IPS-18c (cell line): Measurements from ENCODE around the gene PECR.
"Not testable (repeated sequence)": the region's sequence is repeated elsewhere in the genome, so short reads cannot be mapped to it uniquely, and the experiment has no call there.

Experiments
- H3K4me3 ChIP-seq: 2 replicates; pipeline ENCODE4 v1.7.0; 2013; ENCODE audit warnings: low read depth, mild to moderate bottlenecking, low read length, moderate library complexity; ENCODE audit not compliant: insufficient read depth
- H3K9me3 ChIP-seq: one replicate; pipeline ENCODE4 v1.6.1; 2013; ENCODE audit warnings: mild to moderate bottlenecking, low read length, moderate library complexity; ENCODE audit not compliant: control insufficient read depth, insufficient read depth

Gene PECR

GRCh38 chr2:216081012-216081411, 597 bp downstream of the PECR start:
- Histone ChIP-seq H3K4me3 (peak overlapping the region; percentile 89), H3K9me3 (no peaks in the 10 kb centered on the region)

GRCh38 chr2:216080048-216080447, 1.6 kb downstream of the PECR start:
- not testable (repeated sequence) for H3K4me3 ChIP-seq

DNA sequence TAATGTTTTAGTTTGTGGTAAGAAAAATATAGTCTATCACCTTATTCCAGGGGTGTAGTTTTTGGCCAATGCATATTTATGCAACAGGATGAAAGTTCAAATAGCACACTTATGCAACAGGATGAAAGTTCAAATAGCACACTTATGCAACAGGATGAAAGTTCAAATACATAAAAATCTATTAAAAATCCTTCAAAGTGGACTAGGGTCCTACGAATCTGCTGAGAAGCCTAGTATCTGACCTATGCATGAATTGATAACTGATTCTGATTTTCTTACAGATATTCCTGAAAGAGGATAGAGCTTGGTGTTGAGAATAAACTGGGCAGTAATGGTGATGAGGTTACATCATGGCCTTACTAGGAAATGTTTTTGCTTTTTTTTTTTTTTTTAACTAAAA, 2.8 kb downstream of the PECR start:
- no peaks in the 10 kb centered on the region for H3K9me3 ChIP-seq
- no peak overlapping the region for H3K4me3 ChIP-seq

More at GRCh38 chr2:216080048-216080447, 1.6 kb downstream of the PECR start:
- not testable (repeated sequence) for H3K9me3 ChIP-seq

DNA sequence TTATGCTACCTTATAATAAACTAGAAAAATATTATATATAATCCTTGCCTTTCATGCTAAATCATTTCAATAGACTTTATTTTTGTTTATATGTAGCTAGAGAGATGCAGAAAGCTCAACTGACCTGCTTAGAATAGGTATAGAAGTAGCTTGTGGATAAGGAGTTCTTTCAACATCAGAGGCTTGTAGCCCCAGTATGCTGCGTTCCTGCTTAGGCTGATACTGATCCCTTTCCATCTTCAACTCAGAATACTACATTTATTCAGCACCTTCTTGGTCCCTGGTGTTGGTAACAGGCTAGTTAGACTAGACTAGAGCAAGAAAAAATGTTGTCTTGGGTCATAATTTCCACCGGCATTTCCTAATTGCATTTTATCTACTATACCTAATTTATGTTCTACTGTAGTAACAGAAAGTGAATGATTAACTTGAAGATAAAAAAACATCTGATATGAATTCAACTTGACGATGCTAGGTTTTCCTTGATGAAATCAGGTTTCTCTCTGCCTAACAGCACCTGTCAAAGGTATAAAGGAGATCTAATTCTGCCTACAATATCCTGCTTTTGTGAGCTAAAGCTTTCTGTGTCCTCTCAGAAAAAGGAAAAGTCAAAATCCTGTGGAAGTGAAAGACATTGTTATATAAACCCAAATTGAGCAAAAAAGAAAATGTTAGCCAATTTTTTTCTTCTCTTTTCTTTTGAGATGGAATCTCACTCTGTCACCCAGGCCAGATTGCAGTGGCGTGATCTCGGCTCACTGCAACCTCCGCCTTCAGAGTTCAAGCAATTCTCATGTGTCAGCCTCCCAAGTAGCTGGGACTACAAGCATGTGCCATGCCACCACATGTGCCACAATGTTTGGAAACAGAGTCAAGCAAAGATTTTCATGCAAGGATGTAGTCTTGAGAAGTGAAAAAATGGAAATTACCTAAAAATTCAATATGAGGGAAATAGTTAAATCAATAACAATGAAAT, 5.8 kb downstream of the PECR start:
- no peak overlapping the region for H3K4me3 ChIP-seq

GRCh38 chr2:216074794-216075193, 6.8 kb downstream of the PECR start:
- Histone ChIP-seq H3K4me3 (no peak overlapping the region), H3K9me3 (no peaks in the 10 kb centered on the region)

More for the DNA sequence above, 5.8 kb downstream of the PECR start:
- no peaks in the 10 kb centered on the region for H3K9me3 ChIP-seq

DNA sequence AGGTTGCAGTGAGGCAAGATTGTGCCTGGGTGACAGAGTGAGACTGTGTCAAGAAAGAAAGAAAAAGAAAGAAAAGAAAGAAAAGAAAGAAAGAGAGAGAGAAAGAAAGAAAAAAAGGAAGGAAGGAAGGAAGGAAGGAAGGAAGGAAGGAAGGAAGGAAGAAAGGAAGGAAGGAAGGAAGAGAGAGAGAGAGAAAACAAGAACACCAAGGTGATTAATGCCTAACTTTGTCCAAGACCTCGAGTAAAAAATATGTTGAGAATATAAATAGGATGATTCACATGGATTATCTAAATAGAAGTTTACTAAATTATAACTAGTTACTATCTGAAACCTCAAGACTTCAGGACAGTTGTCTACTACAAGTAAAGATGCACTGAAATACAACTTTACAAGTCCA, 7.2 kb downstream of the PECR start:
- H3K4me3 ChIP-seq, result no peak overlapping the region
- H3K9me3 ChIP-seq, result no peaks in the 10 kb centered on the region

DNA sequence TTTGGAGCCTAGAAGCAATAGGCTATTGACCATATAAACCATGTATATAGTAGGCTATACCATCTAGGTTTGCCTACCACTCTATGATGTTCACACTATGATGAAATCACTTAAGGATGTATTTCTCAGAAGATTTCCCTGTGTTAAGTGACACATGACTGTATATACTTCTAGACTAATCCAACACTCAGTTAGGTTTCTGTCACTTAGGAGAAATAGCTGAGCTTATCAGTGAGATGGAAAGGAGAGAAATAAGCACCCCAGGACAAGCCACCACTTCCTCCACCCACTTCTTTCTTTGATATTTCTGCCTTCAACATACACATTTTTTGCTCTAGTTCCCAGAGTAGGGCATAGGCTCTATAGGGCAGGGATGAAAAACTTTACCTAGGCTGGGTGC, 7.8 kb downstream of the PECR start:
- Histone ChIP-seq H3K9me3 (no peaks in the 10 kb centered on the region), H3K4me3 (no peak overlapping the region)

GRCh38 chr2:216072473-216072872, 9.1 kb downstream of the PECR start:
- no peak overlapping the region for H3K4me3 ChIP-seq
- H3K9me3 ChIP-seq, result no peaks in the 10 kb centered on the region

DNA sequence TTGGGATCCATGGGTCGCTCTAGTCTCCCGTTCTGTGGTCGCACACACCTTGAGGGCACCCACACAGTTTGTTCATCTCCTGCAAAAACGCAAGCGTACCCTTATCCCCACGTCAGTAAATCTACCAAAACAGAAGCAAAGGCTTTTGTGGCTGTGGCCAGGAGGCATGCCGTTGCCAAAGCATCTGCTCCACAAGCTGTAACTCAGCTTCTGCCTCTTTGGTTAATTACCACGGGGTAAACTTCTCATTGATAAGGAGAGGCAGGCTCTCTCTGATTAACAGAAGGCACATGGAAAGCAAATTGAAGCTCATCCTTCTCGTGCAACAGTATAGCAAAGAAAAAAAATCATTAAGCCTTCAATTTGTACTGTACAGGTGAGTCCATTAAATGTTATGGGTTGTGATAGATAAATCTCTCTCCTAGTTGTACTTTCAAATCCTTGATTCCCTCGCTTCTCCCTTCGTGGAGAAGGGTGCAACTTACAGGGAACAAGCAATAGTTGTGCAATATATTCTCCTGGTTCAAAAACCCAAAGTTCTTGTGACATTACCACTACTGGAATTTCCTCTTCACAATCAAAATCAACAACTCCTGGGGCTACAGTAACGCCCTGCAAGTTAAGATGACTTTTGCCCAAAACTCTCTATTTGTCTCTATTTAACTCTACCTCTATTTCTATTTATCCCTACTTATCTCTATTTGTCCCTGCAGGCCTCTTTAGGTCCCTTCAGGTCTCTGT, 10.3 kb downstream of the PECR start:
- no peaks in the 10 kb centered on the region for H3K9me3 ChIP-seq
- no peak overlapping the region for H3K4me3 ChIP-seq

- Histone ChIP-seq H3K9me3 (no peaks in the 10 kb centered on the region), H3K4me3 (no peak overlapping the region)
These were observed 11.4 kb downstream of the PECR start for GRCh38 chr2:216070195-216070594.

DNA sequence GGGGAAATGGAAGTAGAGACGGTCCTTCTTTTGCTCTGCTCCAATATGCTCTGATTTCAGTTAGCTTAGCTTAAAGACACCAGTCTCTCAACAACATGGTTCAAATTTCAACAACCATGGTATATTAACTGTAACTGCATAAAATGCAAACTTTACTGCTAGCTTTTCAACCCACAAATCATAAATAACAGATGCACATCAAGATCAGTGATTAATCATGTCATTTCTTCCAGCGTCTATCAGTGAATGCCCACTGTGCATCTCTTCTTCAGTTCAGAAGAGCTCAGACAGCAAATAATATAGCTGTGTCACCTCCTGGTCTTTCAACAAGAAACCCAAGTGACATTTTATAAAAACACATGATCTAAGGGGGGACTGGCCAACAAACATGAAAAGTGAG, 12.6 kb downstream of the PECR start:
- Histone ChIP-seq H3K4me3 (no peak overlapping the region), H3K9me3 (no peaks in the 10 kb centered on the region)

- H3K4me3 ChIP-seq, result no peak overlapping the region
- H3K9me3 ChIP-seq, result no peaks in the 10 kb centered on the region
These were observed 15.4 kb downstream of the PECR start for GRCh38 chr2:216066230-216066629.

GRCh38 chr2:216064665-216065064, 16.9 kb downstream of the PECR start:
- no peak overlapping the region for H3K4me3 ChIP-seq
- no peaks in the 10 kb centered on the region for H3K9me3 ChIP-seq

DNA sequence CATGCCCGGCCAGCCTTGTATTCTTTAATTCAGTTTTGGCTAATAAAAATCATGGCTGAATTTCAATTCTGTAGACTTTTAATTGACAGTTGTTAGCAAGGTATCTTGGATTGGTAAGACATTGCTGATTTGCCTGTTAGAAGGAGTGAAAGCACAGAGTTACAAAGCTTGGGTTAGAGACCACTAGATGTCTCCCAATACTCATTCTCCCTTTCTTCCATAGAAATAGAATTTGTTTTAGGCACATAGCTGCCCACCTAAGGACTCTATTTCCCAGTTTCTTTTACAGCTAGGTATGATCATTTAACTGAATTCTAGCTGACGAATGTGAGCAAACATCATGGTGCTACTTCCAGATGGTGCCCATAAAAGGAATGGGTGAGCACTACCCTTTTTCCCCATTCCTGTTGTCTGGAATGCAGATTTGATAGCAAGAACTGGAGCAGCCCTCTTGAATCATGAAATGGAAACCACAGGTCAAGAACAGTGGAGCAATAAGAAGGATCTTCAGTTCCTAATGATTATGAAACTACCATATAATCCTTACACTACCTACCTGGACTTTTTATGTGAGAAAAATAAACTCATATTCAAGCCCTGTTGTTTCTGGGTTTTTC, 17.5 kb downstream of the PECR start:
- no peak overlapping the region for H3K4me3 ChIP-seq
- no peaks in the 10 kb centered on the region for H3K9me3 ChIP-seq

DNA sequence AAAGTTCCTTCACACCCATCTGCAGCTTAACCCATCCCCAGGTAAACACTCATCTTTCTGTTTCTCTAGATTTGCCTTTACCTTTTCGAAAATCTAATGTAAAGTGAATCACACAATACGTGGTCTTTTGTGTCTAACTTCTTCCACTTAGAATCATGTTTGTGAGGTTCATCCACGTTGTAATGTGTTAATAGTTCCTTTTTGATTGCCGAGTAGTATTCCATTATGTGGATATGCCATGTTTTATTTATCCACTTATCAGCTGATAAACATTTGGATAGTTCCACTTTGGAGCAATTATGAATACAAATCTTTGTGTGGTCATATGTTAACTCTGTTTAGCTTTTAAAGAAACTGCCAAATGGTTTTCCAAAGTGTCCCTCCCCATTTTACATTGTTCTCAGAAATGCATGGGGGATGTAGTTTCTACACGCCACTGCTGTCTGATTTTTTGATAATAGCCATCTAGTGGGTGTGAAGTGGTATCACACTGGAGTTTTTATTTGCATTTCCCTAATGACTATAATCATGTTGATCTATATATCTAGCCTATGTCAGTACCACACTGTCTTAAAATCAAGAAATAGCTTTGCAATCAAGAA, 22.3 kb downstream of the PECR start:
- H3K4me3 ChIP-seq, result no peak overlapping the region

GRCh38 chr2:216057688-216058193, 23.9 kb downstream of the PECR start:
- Histone ChIP-seq H3K9me3 (peaks cover 2% of the 10 kb centered on the region), H3K4me3 (no peak overlapping the region)

More for the DNA sequence above, 22.3 kb downstream of the PECR start:
- no peaks in the 10 kb centered on the region for H3K9me3 ChIP-seq

DNA sequence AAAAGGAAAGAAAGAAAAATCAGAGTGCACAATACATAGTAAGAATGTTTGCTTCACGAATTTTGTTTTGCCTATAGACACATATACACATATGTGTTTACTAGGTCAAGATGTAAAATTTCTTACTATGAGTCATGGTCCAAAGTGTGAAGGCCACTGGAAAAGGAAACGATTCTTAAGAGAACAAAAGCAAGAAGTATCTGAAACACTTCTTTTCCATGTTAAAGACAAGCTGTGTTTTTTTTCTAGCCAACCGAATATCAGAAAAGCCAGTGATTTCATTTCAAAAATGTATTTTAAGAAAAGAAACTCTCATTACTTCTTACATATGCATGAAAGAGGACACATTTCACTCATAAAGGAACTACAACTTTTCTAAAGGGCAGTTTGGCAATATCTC, 24.9 kb downstream of the PECR start:
- Histone ChIP-seq H3K4me3 (no peak overlapping the region), H3K9me3 (peaks cover 4% of the 10 kb centered on the region)
